ENCODE results near the gene LMOD3.

Gene LMOD3

GRCh38 chr3:69107841-69108240 is 14.6 kb downstream of the LMOD3 start:
- no peak for DNase-seq (ENCODE audit: low spot score)
- no peak for TF ChIP-seq CTCF (IDR thresholded peaks at IDR 0.05)
- H3K27ac ChIP-seq = no peak overlapping the region
- no peak overlapping the region for H3K4me3 ChIP-seq

- Histone ChIP-seq H3K4me3 (no peak overlapping the region), H3K27ac (no peak overlapping the region)
- no peak for DNase-seq (ENCODE audit: low spot score)
- TF ChIP-seq CTCF (IDR thresholded peaks at IDR 0.05) = no peak
These were observed 17.1 kb downstream of the LMOD3 start for GRCh38 chr3:69105320-69105719.

GRCh38 chr3:69104586-69104985 is 17.8 kb downstream of the LMOD3 start:
- DNase-seq (ENCODE audit: low spot score) = no peak
- no peak for TF ChIP-seq CTCF (IDR thresholded peaks at IDR 0.05)
- H3K27ac ChIP-seq = no peak overlapping the region
- no peak overlapping the region for H3K4me3 ChIP-seq

- TF ChIP-seq CTCF (IDR thresholded peaks at IDR 0.05) = no peak
- DNase-seq (ENCODE audit: low spot score) = no peak
- H3K4me3 ChIP-seq = no peak overlapping the region
- no peak overlapping the region for H3K27ac ChIP-seq
These were observed 19.3 kb downstream of the LMOD3 start for GRCh38 chr3:69103123-69103522.

DNA sequence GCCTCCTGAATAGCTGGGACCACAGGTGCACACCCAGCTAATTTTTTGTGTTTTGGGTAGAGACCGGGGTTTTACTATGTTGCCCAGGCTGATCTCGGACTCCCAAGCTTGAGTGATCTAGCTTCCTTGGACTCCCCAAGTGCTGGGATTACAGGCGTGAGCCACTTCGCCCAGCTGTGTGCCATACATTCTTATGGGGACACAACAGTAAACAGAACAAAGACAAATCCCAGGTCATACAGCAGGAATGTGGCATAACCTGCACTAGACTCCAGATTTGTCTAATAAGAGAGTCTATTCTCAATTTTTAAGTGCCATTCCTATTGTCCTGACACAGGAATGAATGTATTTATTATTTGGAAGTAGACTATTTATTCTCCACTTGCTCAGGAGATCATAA is 20.0 kb downstream of the LMOD3 start:
- Histone ChIP-seq H3K4me3 (no peak overlapping the region), H3K27ac (no peak overlapping the region)
- DNase-seq (ENCODE audit: low spot score) = no peak
- TF ChIP-seq CTCF (IDR thresholded peaks at IDR 0.05) = no peak

- no peak for TF ChIP-seq CTCF (IDR thresholded peaks at IDR 0.05)
- DNase-seq (ENCODE audit: low spot score) = no peak
- Histone ChIP-seq H3K4me3 (no peak overlapping the region), H3K27ac (no peak overlapping the region)
These were observed 22.8 kb downstream of the LMOD3 start for GRCh38 chr3:69099576-69099975.

- TF ChIP-seq CTCF (IDR thresholded peaks at IDR 0.05) = no peak
- Histone ChIP-seq H3K27ac (no peak overlapping the region), H3K4me3 (no peak overlapping the region)
- no peak for DNase-seq (ENCODE audit: low spot score)
These were observed 24.8 kb downstream of the LMOD3 start for GRCh38 chr3:69097407-69098086.

Measured in coronary artery (tissue), 2 donors.